ENCODE data around the gene GLT1D1. TPM values are rescaled to one million over a fixed set of nuclear protein-coding genes. Genes with fewer than 3 reads are reported as not detected.

Gene GLT1D1
- total RNA-seq, 3 donors from 2014 or later: 0.16 to 0.73 (median 0.33) TPM

- no peak overlapping the region for H3K27ac ChIP-seq
- intact Hi-C loops (cut with DNase I; ENCODE audit: low total_unique reads): no loop called here
- no peaks in the 10 kb centered on the region for H3K27me3 ChIP-seq
- H3K4me1 ChIP-seq: no peaks in the 10 kb centered on the region
- H3K9me3 ChIP-seq: peaks cover 2 to 19% of the 10 kb centered on the region in 2 donors
- H3K4me3 ChIP-seq: no peak overlapping the region
- no peaks in the 10 kb centered on the region for H3K36me3 ChIP-seq
- no peak for TF ChIP-seq CTCF (IDR thresholded peaks at IDR 0.05)
- TF ChIP-seq POLR2A (IDR thresholded peaks at IDR 0.05): no peak
- no peak for TF ChIP-seq POLR2AphosphoS5 (IDR thresholded peaks at IDR 0.05)
- no peak for DNase-seq (ENCODE audit: low spot score in 2 of 2)
Measured at GRCh38 chr12:128994856-128995255, 141.6 kb downstream of the GLT1D1 start.

GRCh38 chr12:128995619-128996018 lies 142.3 kb downstream of the GLT1D1 start:
- DNase-seq (ENCODE audit: low spot score in 2 of 2): no peak
- Histone ChIP-seq H3K4me1 (no peaks in the 10 kb centered on the region), H3K36me3 (no peaks in the 10 kb centered on the region), H3K27ac (no peak overlapping the region), H3K4me3 (no peak overlapping the region), H3K9me3 (peaks cover 2 to 19% of the 10 kb centered on the region in 2 donors), H3K27me3 (no peaks in the 10 kb centered on the region)
- no peak for TF ChIP-seq CTCF (IDR thresholded peaks at IDR 0.05)
- TF ChIP-seq POLR2AphosphoS5 (IDR thresholded peaks at IDR 0.05): no peak
- TF ChIP-seq POLR2A (IDR thresholded peaks at IDR 0.05): no peak
- intact Hi-C loops (cut with DNase I; ENCODE audit: low total_unique reads): no loop called here

- H3K36me3 ChIP-seq: no peaks in the 10 kb centered on the region
- H3K4me1 ChIP-seq: no peaks in the 10 kb centered on the region
- H3K27me3 ChIP-seq: no peaks in the 10 kb centered on the region
- intact Hi-C loops (cut with DNase I; ENCODE audit: low total_unique reads): no loop called here
- TF ChIP-seq POLR2AphosphoS5 (IDR thresholded peaks at IDR 0.05) (no peak), CTCF (IDR thresholded peaks at IDR 0.05) (no peak), POLR2A (IDR thresholded peaks at IDR 0.05) (no peak)
- H3K9me3 ChIP-seq: no peaks in the 10 kb centered on the region
- no peak for DNase-seq (ENCODE audit: low spot score in 2 of 2)
- no peak overlapping the region for H3K4me3 ChIP-seq
- no peak overlapping the region for H3K27ac ChIP-seq
Measured at GRCh38 chr12:129001826-129002225, 148.5 kb downstream of the GLT1D1 start.

GRCh38 chr12:129002427-129002826 lies 149.1 kb downstream of the GLT1D1 start:
- Histone ChIP-seq H3K4me3 (no peak overlapping the region), H3K36me3 (no peaks in the 10 kb centered on the region), H3K27me3 (no peaks in the 10 kb centered on the region), H3K9me3 (no peaks in the 10 kb centered on the region), H3K4me1 (no peaks in the 10 kb centered on the region), H3K27ac (no peak overlapping the region)
- intact Hi-C loops (cut with DNase I; ENCODE audit: low total_unique reads): no loop called here
- TF ChIP-seq POLR2A (IDR thresholded peaks at IDR 0.05) (no peak), CTCF (IDR thresholded peaks at IDR 0.05) (no peak), POLR2AphosphoS5 (IDR thresholded peaks at IDR 0.05) (no peak)
- no peak for DNase-seq (ENCODE audit: low spot score in 2 of 2)

- intact Hi-C loops (cut with DNase I; ENCODE audit: low total_unique reads): no loop called here
- no peaks in the 10 kb centered on the region for H3K9me3 ChIP-seq
- no peaks in the 10 kb centered on the region for H3K4me1 ChIP-seq
- TF ChIP-seq CTCF (IDR thresholded peaks at IDR 0.05): no peak
- TF ChIP-seq POLR2AphosphoS5 (IDR thresholded peaks at IDR 0.05): no peak
- TF ChIP-seq POLR2A (IDR thresholded peaks at IDR 0.05): no peak
- no peak overlapping the region for H3K27ac ChIP-seq
- no peaks in the 10 kb centered on the region for H3K36me3 ChIP-seq
- H3K27me3 ChIP-seq: no peaks in the 10 kb centered on the region
- H3K4me3 ChIP-seq: no peak overlapping the region
- no peak for DNase-seq (ENCODE audit: low spot score in 2 of 2)
Measured at GRCh38 chr12:129005416-129005815, 152.1 kb downstream of the GLT1D1 start.

All from breast epithelium (tissue), 4 donors.